ENCODE measurements around the gene MYL1.

The MYL1 gene

GRCh38 chr2:210267698-210268097 lies 47.3 kb downstream of the MYL1 start:
- DNase-seq (ENCODE audit: low read depth in 3 of 3): no peak

DNA sequence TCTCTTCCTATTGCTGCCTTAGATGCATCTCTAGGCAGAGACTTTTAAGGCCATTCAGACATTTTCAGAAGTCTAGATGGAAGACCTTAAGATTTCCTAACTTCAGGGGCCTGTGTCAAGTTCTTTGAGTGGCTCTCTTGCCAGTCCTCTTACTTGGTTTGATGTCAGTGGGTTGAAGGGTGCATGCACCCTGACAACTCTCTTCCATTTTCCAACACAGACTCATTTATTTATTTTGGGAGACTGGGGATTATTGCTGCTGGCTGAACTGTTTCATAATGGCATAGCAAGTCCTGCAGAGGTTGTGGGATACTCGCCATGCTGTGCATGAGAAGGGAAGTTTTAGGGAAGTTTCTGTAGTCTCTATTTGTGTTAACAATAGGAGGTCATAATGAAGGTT lies 50.7 kb downstream of the MYL1 start:
- DNase-seq (ENCODE audit: low read depth in 3 of 3): no peak

DNA sequence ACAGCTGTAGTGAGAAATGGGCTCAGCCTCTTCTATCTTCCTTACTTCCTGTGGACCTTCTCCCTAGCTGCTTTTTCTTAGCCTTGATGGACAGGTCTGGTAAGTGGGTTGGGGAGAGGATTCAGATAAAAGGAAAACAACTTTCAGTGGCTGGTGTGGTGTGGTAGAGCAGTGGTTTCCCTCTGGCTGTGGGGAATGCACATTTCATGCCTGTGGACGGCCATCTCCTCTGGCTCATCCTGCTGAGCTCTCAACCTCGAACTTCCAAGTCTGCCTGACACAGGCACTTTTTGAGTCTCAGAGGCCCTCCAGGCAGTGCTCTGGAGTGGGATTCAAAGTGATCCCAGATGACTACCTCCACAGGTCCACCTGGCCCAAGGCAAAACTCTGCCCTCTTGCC lies 51.1 kb downstream of the MYL1 start:
- DNase-seq (ENCODE audit: low read depth in 3 of 3): no peak

GRCh38 chr2:210262036-210262435 lies 52.9 kb downstream of the MYL1 start:
- no peak for DNase-seq (ENCODE audit: low read depth in 3 of 3)

DNA sequence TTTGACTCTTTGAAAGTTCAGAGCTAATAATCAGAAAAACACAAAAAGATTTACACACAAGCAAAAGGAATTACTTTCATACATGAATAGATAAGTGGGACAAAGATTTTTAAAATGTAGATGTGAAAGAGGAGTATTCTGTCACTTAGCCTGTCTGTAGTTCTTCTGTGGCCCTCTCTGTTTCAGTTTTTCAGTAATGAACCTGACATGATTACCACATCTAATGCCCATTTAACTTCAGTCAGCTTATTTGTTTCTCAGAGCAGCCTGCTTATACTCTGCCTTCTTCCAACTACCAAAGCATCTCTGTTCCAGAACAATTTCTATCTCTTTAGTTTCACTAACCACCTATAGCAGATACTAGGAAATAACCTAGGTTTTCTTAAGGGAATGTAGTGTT lies 55.3 kb downstream of the MYL1 start:
- DNase-seq (ENCODE audit: low read depth in 3 of 3): no peak

- no peak for DNase-seq (ENCODE audit: low read depth in 3 of 3)
Measured at GRCh38 chr2:210252699-210253606, 62.0 kb downstream of the MYL1 start.

DNA sequence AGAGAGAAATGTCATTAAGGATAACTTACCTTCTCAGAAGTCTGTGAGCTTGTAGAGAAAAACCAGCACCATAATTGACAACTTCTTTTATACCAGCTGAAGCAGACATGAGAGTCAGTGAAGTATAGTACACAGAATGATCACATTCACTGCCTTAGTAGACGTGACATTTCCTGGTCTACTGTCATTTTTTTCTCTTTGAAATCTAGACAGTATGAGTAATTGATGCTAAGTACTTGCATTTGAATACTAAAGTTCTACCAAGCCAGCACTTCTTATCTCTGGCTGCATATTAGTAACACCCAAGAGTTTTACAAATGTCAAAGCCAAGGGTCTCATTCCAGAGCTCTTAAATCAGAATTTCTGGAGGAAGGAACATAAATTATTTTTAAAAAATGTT lies 64.4 kb downstream of the MYL1 start:
- DNase-seq (ENCODE audit: low read depth in 3 of 3): no peak

All from stimulated activated CD4-positive, alpha-beta T cell treated with anti-CD3 and anti-CD28 coated beads, TNF-alpha, amount 100 ng/mL, for 24 hours (primary cell).